Subcutaneous preadipocyte (primary cell): ENCODE results near the gene ZNF524. TPM values are rescaled to one million over a fixed set of nuclear protein-coding genes. Genes with fewer than 3 reads are reported as not detected.

Experiments
- total RNA-seq: library from RNA; depleted of rRNA; stranded (reverse); fragments of >200 nt; gene quantifications from 2 replicates; pipeline ENCODE4 v1.2.3, GENCODE V29; 2012

The ZNF524 gene, protein sequence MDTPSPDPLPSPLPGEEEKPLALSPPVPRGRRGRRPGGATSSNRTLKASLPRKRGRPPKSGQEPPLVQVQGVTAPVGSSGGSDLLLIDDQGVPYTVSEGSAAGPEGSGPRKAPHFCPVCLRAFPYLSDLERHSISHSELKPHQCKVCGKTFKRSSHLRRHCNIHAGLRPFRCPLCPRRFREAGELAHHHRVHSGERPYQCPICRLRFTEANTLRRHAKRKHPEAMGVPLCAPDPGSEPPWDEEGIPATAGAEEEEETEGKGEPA
- 11.9 and 12.5 TPM in 2 replicates for total RNA-seq

DNA sequence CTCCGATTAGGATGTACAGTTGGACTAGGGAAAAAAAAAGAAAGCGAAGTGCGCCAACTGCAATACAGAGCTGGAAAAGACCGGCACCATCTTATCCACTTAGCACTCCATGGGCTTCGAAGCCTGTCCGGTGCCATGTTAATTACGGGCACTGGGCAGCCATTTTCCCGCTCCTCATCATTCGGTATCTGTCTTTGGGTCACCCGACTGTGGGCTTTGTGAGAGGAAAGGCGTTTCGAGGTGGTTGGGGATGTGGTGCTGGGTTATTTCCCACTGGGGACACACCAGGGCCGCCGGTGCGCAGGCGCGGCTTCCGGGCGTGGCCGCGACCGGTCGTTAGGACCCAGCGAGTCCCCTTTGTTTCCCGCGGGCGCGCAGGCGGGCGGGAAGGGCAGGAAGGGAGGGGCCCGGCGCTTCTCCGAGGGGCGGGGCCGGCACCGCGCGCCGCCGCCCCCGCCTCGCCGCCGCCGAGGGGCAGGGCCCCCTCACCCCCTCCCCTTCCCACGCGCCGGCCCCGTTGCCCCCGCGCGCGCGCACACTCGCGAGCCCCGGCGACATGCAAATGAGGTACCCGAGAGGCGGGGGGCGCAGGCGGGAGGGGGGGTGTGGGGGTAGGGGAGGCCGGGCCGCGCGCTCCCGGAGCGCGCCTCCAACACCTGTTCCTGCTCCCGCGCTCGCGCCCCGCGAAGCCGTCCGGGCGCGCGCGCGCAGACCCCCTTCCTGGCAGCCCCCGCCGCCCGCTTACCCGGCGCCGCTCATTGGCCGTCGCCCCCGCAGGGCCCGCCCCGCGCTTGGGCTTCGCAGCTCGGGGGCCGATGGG, at the start of gene ZNF524:
ZNF524 (plus strand) TSS at position 447 of the 820 bp plus-strand sequence. CDS start 1,825 bp downstream, outside the sequence.

GRCh38 chr19:55580628-55581144, 19.4 kb upstream of the ZNF524 start, which contains the start of gene ZNF579:
Gene ZNF579 (minus strand): TSS chr19:55580848. CDS start chr19:55579639, 1,209 bp downstream.

DNA sequence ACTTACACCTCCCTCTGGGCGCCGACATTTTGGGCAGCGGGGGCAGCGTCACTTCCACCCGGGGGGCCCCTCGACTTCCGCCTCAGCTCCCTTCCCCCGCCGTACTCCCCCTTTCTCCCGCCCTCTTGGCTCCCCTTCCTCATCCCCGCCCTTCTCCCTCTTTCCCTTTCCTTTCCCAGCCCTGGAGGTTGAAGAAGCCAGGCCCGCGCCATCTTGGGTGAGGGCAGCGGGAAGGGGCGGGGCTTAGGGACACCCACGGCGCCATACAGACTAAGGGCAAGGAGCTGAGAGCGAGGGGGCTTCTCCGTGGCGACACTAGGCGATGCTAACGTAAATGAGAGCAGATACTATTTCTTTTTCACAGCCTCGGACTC, 633 bp upstream of the ZNF524 start, which contains the start of gene FIZ1:
FIZ1 (minus strand) TSS at position 50 of the 374 bp plus-strand sequence. CDS start 1,652 bp downstream, outside the sequence.

DNA sequence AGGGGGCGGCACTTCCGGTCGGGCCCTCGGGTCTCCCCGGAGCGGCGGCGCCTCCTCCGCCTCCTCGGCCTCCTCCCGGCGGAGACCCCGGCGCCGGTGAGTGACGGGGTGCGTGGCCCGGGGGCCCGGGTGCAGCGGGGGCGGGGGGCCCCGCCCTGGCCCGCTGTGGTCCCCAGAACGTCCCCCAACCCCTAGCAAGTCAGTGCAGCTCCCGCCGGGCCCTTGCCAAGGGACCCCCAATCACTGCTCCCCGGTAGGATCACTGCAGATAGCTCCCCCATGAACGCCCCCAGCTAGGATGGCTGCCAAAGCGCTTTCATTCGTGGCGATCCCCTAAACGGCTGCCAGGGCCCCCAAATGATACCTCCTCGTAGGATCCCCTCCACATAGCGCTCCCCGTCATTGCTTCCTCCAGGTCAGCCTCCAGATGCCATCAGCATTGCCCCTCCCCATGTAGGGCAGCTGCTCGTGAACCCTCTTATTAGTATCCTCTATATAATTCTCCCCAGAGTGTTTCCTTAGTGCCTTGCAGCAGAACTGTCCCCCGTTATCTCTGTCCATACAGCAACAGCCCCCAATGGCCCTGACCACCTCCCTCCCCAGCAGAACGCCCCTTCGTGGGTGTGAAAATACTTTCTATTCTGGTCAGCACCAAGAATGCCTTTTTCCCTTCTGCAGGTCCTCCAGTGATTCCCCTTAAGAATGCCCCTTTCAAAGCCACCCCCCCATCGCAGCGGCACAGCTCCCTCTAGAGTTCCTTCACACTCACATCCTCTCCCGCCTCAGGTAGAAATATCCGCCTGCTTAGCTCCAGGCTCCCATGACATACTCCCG, 5.8 kb downstream of the ZNF524 start, which contains the start of gene ZNF865:
ZNF865 (plus strand) TSS at position 11 of the 834 bp plus-strand sequence. CDS start 7,972 bp downstream, outside the sequence.

GRCh38 chr19:55624109-55625003, 24.3 kb downstream of the ZNF524 start, which contains the start of gene ZNF784:
Gene ZNF784 (minus strand): TSS chr19:55624566. CDS start chr19:55624561, 5 bp downstream.

GRCh38 chr19:55640577-55641425, 40.7 kb downstream of the ZNF524 start, which contains the start of gene ZNF580:
Gene ZNF580 (plus strand): TSS chr19:55641002. CDS start chr19:55642509, 1,507 bp downstream.

GRCh38 chr19:55643003-55643886, 43.2 kb downstream of the ZNF524 start, which contains the start of gene ZNF581:
Gene ZNF581 (plus strand): TSS chr19:55643649. CDS start chr19:55644572, 923 bp downstream.

GRCh38 chr19:55647732-55648584, 47.9 kb downstream of the ZNF524 start, which contains the start of gene CCDC106:
Gene CCDC106 (plus strand): TSS chr19:55648212. CDS start chr19:55649047, 835 bp downstream.

Other genes starting within 250 kb of the ZNF524 start
- gene COX6B2, start 245.6 kb upstream of the ZNF524 start, total RNA-seq = not detected in 2 replicates
- not detected in 2 replicates for gene GARIN5B, start 237.0 kb upstream of the ZNF524 start, total RNA-seq
- 0.37 and 1.6 TPM in 2 replicates for gene IL11, start 229.8 kb upstream of the ZNF524 start, total RNA-seq
- gene TMEM190, start 223.5 kb upstream of the ZNF524 start, total RNA-seq = not detected in 2 replicates
- not detected in 2 replicates for gene TMEM238, start 216.0 kb upstream of the ZNF524 start, total RNA-seq
- gene RPL28, start 214.4 kb upstream of the ZNF524 start, total RNA-seq = 171 and 427 TPM in 2 replicates
- 72.0 and 185 TPM in 2 replicates for gene UBE2S, start 192.5 kb upstream of the ZNF524 start, total RNA-seq
- not detected in 2 replicates for gene SHISA7, start 157.0 kb upstream of the ZNF524 start, total RNA-seq
- gene ISOC2, start 138.6 kb upstream of the ZNF524 start, total RNA-seq = 83.0 and 83.9 TPM in 2 replicates
- not detected in 2 replicates for gene C19orf85, start 135.5 kb upstream of the ZNF524 start, total RNA-seq
- 2.6 and 2.7 TPM in 2 replicates for gene ZNF628, start 123.7 kb upstream of the ZNF524 start, total RNA-seq
- gene NAT14, start 115.1 kb upstream of the ZNF524 start, total RNA-seq = 9.9 and 10.0 TPM in 2 replicates
- 9.2 and 14.7 TPM in 2 replicates for gene SSC5D, start 111.9 kb upstream of the ZNF524 start, total RNA-seq
- gene SBK2, start 63.2 kb upstream of the ZNF524 start, total RNA-seq = not detected in 2 replicates
- 0.37 TPM in 1 of 2 replicates, not detected in the other for gene SBK3, start 54.7 kb upstream of the ZNF524 start, total RNA-seq
- 4.3 and 4.4 TPM in 2 replicates for gene ZNF579, start 19.4 kb upstream of the ZNF524 start, total RNA-seq
- gene FIZ1, start 771 bp upstream of the ZNF524 start, total RNA-seq = 4.0 and 4.3 TPM in 2 replicates
- gene ZNF865, start 5.4 kb downstream of the ZNF524 start, total RNA-seq = 1.1 and 1.6 TPM in 2 replicates
- 3.1 and 3.7 TPM in 2 replicates for gene ZNF784, start 24.3 kb downstream of the ZNF524 start, total RNA-seq
- gene ZNF580, start 40.7 kb downstream of the ZNF524 start, total RNA-seq = 3.7 and 5.9 TPM in 2 replicates
- gene ZNF581, start 43.4 kb downstream of the ZNF524 start, total RNA-seq = 20.3 and 31.6 TPM in 2 replicates
- gene CCDC106, start 47.9 kb downstream of the ZNF524 start, total RNA-seq = 3.3 and 5.9 TPM in 2 replicates
- gene U2AF2, start 54.7 kb downstream of the ZNF524 start, total RNA-seq = 88.9 and 115 TPM in 2 replicates
- gene EPN1, start 74.9 kb downstream of the ZNF524 start, total RNA-seq = 25.8 and 29.8 TPM in 2 replicates
- gene NLRP9, start 138.1 kb downstream of the ZNF524 start, total RNA-seq = not detected in 2 replicates
- not detected in 2 replicates for gene RFPL4A, start 158.8 kb downstream of the ZNF524 start, total RNA-seq
- not detected in 2 replicates for gene RFPL4AL1, start 168.8 kb downstream of the ZNF524 start, total RNA-seq
- gene NLRP11, start 231.7 kb downstream of the ZNF524 start, total RNA-seq = not detected in 2 replicates
- gene NLRP4, start 236.3 kb downstream of the ZNF524 start, total RNA-seq = not detected in 2 replicates